ENCODE data around the gene GATA5.

GATA5 gene

DNA sequence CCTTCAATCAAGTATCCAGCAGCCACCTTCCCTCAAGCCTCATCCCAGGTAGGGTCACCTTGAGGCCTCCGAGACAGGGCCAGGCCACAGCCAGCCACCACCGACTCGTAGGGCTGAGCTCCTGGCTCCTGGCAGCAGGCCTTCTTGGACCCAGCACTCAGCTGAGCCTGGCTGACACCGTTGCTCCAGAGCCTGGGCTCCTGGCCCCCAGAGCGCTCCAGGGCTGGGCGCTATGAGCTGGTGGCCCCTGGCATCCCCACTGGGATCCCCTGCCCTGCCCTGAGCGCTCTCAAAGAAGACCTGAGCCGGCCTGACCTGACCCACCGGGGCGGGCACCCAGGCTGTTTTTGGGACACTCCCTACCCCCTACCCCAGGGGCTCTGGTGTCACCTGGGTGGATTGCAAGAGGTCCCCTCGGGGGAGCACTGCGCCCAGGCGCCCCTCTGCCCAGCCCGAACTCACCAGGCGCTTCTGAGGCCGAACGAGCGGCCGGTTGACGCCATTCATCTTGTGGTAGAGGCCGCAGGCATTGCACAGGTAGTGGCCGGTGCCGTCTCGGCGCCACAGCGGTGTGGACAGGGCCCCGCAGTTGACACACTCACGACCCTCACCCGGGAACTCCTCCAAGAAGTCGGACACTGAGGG, 2.7 kb downstream of the GATA5 start:
- no peak for DNase-seq (ENCODE audit: low read depth)

GRCh38 chr20:62472138-62472940, 3.5 kb downstream of the GATA5 start:
- no peak for DNase-seq (ENCODE audit: low read depth)

GRCh38 chr20:62470459-62470858, 5.3 kb downstream of the GATA5 start:
- DNase-seq (ENCODE audit: low read depth) = no peak

DNA sequence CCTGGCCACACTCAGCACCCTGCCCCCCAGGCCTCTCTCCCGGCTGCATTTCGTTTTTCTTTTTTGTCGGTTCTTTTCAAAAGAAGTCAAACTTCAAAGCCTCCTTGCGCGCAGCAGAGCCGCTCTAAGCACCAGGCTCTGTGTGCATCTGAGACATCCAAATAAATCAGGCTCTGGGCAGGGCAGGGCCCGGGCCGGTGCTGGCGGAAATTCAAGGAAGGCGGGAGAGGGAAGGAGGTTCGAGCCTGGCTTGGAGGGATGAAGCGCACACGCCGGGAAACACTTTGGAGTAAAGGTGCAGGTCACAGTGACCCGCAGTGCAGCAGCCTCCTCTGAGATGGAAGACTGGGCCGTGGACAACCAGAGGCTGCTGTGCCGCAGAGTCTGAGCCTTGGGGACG, 5.8 kb downstream of the GATA5 start:
- DNase-seq (ENCODE audit: low read depth) = no peak

- no peak for DNase-seq (ENCODE audit: low read depth)
Observed at GRCh38 chr20:62469352-62469751, 6.4 kb downstream of the GATA5 start.

GRCh38 chr20:62466806-62467537, 8.8 kb downstream of the GATA5 start:
- DNase-seq (ENCODE audit: low read depth) = no peak

GRCh38 chr20:62466072-62466760, 9.6 kb downstream of the GATA5 start:
- DNase-seq (ENCODE audit: low read depth) = no peak

DNA sequence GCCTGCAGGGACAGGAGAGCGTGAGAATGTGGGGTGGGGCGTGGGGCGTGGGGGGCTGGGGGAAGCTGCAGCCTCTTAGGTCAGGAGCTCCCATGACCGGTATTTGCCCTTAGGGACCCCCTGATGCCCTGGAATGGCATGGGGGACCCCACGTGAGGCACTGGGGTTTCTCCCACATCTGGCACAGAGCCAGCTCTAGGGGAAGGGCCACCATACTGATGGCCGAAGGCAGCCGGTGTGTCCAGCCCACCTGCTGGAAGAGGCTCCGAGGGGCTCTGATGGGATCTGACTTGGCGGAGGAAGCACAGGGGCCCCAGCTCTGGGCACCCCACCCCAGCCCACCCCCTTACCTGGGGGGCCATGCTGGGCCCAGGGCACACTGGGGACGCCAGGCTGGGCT, 10.8 kb downstream of the GATA5 start:
- no peak for DNase-seq (ENCODE audit: low read depth)

- no peak for DNase-seq (ENCODE audit: low read depth)
Observed at GRCh38 chr20:62464425-62464770, 11.4 kb downstream of the GATA5 start.

DNA sequence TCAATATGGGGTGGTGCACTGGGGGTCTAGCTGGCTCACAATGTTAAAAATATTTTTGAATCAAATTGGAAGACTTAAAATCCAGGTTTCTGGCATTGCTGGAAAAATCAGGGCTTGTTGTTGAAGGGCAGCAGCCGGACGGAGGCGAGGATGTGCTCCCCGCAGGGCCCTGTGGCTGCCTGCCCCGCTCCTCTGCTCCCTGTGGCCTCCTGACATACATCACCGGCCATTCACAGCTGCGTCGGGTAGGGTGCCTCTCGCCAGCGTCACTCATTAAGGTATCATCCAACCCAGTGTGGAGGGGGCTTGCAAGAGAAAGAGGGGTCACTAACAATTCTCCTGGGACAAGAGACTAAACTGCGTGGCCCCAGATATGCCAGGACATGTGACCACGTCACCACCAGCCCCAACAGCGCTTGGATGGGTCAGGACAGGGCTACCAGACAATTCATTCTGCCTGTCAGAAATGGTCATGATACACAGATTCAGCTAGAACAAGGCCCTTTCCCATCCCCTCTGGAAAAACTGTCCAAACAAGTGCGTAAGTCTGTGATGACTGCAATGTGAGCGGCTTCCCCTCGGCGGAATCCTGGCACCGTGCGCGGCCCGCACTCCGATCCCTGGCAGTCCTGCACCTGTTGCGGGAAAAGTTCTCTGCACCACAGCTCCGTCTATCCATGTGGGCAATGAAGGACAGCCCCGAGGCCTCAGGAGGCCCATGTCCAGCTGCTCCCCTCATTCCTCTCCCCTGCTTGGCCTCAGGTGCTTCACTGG, 12.0 kb downstream of the GATA5 start:
- no peak for DNase-seq (ENCODE audit: low read depth)

- no peak for DNase-seq (ENCODE audit: low read depth)
Observed at GRCh38 chr20:62462976-62463592, 12.7 kb downstream of the GATA5 start.

DNA sequence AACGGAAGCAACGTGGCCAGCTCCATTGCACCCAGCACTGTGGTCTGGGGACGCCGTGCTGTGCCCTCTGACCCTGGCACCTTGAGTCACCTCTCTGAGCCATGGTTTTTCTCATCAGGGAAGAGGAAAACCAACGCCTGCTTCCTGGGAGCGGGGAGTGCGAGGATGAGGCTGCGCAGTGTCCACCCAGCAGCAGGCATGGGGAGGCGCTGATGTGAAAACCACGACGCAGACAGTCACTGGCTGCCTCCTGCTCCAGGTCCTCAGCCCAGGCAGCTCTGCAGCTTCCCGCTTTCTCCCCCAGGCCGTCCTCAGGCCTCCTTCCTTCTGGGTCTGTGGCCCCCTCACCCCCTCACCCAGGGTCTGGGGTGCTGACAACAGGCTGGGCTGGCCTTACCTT, 14.0 kb downstream of the GATA5 start:
- DNase-seq (ENCODE audit: low read depth) = no peak

GRCh38 chr20:62461157-62461556, 14.6 kb downstream of the GATA5 start:
- DNase-seq (ENCODE audit: low read depth) = no peak

GRCh38 chr20:62460678-62461077, 15.1 kb downstream of the GATA5 start:
- no peak for DNase-seq (ENCODE audit: low read depth)

GRCh38 chr20:62459488-62459887, 16.3 kb downstream of the GATA5 start:
- DNase-seq (ENCODE audit: low read depth) = no peak

DNA sequence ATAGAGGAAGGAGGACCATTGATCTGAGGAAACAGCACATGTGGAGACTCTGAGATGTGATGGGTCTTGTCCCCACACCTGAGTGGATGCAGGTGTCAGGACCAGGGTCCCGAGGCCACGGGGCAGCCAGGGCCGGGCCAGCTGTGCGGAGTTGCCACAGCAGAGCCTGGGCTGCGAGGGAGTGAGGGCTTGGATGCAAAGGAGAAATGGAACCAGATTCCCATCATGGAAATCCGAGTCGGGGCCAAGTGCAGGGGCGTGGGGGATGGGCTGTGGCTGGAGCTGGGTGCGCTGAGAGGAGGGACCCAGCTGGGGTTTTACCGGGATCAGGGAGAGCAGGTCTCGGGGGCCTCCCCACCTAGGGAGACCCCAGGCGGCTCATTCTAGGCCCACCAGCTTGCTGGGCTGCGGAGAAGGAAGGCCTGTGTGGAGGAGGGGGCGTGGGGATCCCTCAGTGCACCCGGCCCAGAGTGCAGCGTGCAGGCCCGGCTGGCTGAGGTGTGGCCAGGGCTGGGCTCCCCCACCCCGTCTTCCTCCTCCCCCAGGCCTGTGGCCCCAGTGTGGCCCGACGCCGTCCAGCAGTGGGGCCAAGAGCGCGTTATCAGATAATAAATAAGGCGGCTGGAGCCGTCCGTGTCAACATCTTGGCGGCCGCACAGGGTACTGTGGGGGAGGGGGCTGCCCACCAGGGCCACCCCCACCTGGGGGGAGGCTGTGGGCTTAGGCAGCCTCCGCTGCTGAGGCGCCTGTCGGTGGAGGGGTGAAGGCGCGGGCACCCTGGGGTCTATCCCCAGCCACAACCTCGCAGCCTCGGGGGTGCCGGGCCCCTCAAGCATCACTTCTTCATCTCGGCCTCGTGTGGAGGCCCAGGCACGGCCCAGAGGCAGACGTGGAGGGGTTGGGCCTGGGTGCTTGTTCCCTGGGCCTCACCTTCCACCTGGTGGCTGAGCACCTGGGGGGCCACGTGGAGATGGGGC, 17.2 kb downstream of the GATA5 start:
- no peak for DNase-seq (ENCODE audit: low read depth)

GRCh38 chr20:62457831-62458230, 18.0 kb downstream of the GATA5 start:
- no peak for DNase-seq (ENCODE audit: low read depth)

DNA sequence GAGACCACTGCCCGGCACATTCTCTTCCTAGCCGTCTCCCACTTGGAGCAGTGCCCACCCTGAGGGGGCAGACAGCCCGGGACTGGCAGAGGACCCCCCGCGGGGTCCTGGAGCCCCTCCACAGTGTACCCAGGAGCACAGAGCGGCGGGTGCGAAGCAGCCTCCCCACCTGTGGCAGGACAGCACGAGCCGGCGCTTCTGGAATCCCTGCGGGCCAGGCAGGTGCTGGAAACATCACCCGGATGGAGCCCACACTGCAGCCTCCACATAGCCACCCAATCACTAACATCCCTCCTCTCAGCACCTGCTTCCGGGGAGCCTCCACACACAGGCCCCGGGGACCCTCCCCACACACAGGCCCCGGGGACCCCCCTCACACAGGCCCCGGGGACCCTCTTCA, 18.7 kb downstream of the GATA5 start:
- DNase-seq (ENCODE audit: low read depth) = no peak

DNA sequence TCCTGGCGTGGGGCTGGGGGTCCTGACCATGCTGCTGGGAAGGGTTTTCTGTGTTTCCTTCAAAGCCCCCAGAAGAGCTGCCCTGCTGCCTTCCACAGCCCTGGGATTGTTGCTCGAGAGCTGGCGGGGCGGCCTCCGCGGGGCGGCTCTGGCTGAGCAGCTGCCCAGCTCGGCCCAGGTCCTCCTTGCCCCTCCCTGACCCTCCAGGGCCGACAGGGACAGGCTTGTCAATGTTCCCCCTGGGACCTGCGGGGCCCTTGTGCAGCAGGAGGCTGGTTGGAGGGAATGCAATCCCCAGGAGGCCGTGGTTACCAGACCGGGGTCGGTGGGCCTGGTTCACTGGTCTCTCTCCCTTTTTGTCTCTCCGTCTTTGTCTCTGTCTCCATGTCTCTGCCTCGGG, 19.9 kb downstream of the GATA5 start:
- no peak for DNase-seq (ENCODE audit: low read depth)
